ENCODE results near the gene GALNT16.

GRCh38 chr14:69244946-69245345, 15.0 kb upstream of the GALNT16 start:
- no peak for TF ChIP-seq CTCF (conservative IDR thresholded peaks at IDR 0.05; ENCODE audit: low read length)
- no peak for TF ChIP-seq EZH2phosphoT487 (IDR thresholded peaks at IDR 0.05; ENCODE audit: borderline replicate concordance)

Measured in Loucy (cell line).